Immature natural killer cell (primary cell): ENCODE results near the gene UBE2G1. TPM values are rescaled to one million over a fixed set of nuclear protein-coding genes. Genes with fewer than 3 reads are reported as not detected.

ENCODE experiments used
- DNase-seq, 3 donors: peaks; one replicate each; pipeline ENCODE4 v3.0.0; 2022; ENCODE audit warnings: mixed read lengths in 1 of 3
- H3K27ac Mint-ChIP-seq, 6 donors: one replicate each; pipeline ENCODE4 v1.8.0; 2020; ENCODE audit warnings: mixed read lengths in 6 of 6, mild to moderate bottlenecking in 5 of 6, inconsistent platforms in 4 of 6, moderate library complexity in 3 of 6
- H3K27me3 Mint-ChIP-seq, 3 donors: one replicate each; pipeline ENCODE4 v1.8.0; 2020 to 2021; ENCODE audit warnings: low read depth in 3 of 3, mild to moderate bottlenecking in 3 of 3, mixed read lengths in 3 of 3, moderate library complexity in 3 of 3, inconsistent platforms in 1 of 3
- H3K36me3 Mint-ChIP-seq, 3 donors: one replicate each; pipeline ENCODE4 v1.8.0; 2020; ENCODE audit warnings: mixed read lengths in 3 of 3, inconsistent platforms in 2 of 3, mild to moderate bottlenecking in 2 of 3
- H3K4me1 Mint-ChIP-seq, 2 donors: one replicate each; pipeline ENCODE4 v1.8.0; 2020; ENCODE audit warnings: inconsistent platforms in 2 of 2, mild to moderate bottlenecking in 2 of 2, mixed read lengths in 2 of 2, moderate library complexity in 1 of 2
- H3K4me3 Mint-ChIP-seq, 5 donors: one replicate each; pipeline ENCODE4 v1.8.0; 2020; ENCODE audit warnings: mild to moderate bottlenecking in 5 of 5, mixed read lengths in 5 of 5, inconsistent platforms in 3 of 5, moderate library complexity in 3 of 5
- H3K9me3 Mint-ChIP-seq, 6 donors: one replicate each; pipeline ENCODE4 v1.8.0; 2020; ENCODE audit warnings: mild to moderate bottlenecking in 6 of 6, mixed read lengths in 6 of 6, inconsistent platforms in 4 of 6, moderate library complexity in 3 of 6
- polyA plus RNA-seq, 3 donors: library from polyadenylated mRNA; unstranded; fragments of 300-500 nt; fragmentation: Illumina TruSeq; gene quantifications; one replicate each; pipeline ENCODE4 v1.2.3, GENCODE V29; 2021

The UBE2G1 gene, protein sequence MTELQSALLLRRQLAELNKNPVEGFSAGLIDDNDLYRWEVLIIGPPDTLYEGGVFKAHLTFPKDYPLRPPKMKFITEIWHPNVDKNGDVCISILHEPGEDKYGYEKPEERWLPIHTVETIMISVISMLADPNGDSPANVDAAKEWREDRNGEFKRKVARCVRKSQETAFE
- polyA plus RNA-seq: 10 to 100 TPM; 48.1 to 84.7 (median 69.3) TPM

GRCh38 chr17:4366327-4367063 lies at the start of gene UBE2G1:
TSS of gene UBE2G1 (minus strand) at chr17:4366675. CDS start at chr17:4366316, 359 bp downstream.
- H3K4me1 Mint-ChIP-seq: peaks cover 30 to 32% of the 10 kb centered on the region in 2 donors
- H3K27me3 Mint-ChIP-seq: peaks cover 8 to 12% (median 9%) of the 10 kb centered on the region in 3 donors
- peak within 1 kb of the TSS; percentile 83 to 97 (median 93) for H3K4me3 Mint-ChIP-seq
- no peaks in the 10 kb centered on the region for H3K36me3 Mint-ChIP-seq
- DNase-seq: peak; percentile 97 to 99 (median 98)
- H3K27ac Mint-ChIP-seq: peak within 1 kb of the TSS; percentile 91 to 99 (median 97)
- H3K9me3 Mint-ChIP-seq: no peaks in the 10 kb centered on the region

DNA sequence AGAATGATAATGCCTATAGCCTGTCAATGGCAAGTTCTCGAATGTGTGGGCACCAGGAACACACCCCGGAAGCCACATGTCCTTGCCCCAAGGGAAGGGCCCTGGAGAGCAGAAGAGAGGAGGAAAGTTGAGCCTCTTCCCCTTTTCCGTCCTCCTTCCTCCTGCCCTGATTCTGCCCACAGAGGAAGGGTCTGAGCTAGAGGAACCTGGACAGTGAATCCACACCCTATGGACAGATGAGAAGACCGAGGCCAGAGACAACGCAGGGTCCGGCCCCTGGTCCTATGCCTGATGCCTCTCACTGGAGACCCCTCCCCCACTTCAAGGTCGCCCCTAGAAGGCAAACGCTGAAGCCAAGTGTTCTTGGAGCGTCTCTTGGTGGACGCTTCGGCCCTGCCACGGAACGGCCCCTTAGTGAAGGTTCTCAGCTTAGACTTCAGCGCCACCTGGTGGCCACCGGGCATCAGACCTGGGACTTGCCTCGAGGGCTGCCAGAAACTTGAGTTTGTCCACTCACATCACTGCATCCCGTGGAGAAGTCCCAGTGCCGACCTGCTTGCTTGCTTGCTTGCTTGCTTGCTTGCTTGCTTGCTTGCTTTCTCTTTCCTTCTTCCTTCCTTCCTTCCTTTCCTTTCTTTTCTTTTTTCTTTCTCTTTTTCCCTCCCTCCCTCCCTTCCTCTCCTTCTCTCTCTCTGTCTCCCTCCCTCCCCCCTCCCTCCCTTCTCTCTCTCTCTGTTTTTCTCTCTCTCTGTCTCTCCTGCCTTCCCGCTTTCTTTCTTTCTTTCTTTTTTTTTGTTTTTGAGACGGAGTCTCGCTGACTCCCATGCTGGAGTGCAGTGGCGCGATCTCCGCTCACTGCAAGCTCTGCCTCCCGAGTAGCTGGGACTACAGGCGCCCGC lies 46.7 kb upstream of the UBE2G1 start:
- DNase-seq: peak; percentile 76 to 82 (median 78)
- peaks cover 0 to 2% (median 2%) of the 10 kb centered on the region in 3 donors for H3K27me3 Mint-ChIP-seq
- H3K9me3 Mint-ChIP-seq: no peaks in the 10 kb centered on the region
- peaks cover 5 to 7% of the 10 kb centered on the region in 2 donors for H3K4me1 Mint-ChIP-seq
- no peaks in the 10 kb centered on the region for H3K36me3 Mint-ChIP-seq
- H3K4me3 Mint-ChIP-seq: peak overlapping the region in 4 of 5 donors; percentile 33 to 70 (median 48)
- no peak overlapping the region for H3K27ac Mint-ChIP-seq

DNA sequence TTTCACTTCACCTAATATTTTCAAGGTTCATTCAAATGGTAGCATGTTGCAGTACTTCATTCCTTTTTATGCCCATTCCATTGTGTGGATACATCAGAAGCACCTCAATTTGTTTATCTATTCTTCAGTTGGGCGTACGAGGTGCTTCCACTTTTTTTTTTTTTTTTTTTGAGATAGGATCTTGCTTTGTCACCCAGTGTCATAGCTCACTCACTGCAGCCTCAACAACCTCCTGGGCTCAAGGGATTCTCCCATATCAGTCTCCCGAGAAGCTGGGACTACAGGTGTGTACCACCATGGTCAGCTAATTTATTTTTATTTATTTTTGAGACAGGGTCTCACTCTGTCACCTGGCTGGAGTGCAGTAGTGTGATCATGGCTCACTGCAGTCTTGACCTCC lies 44.7 kb upstream of the UBE2G1 start:
- H3K27me3 Mint-ChIP-seq: peaks cover 1 to 2% (median 2%) of the 10 kb centered on the region in 3 donors
- no peak overlapping the region for H3K27ac Mint-ChIP-seq
- DNase-seq: no peak
- H3K4me3 Mint-ChIP-seq: no peak overlapping the region
- peaks cover 5 to 7% of the 10 kb centered on the region in 2 donors for H3K4me1 Mint-ChIP-seq
- H3K9me3 Mint-ChIP-seq: no peaks in the 10 kb centered on the region
- no peaks in the 10 kb centered on the region for H3K36me3 Mint-ChIP-seq

GRCh38 chr17:4409659-4410058 lies 43.2 kb upstream of the UBE2G1 start:
- no peaks in the 10 kb centered on the region for H3K9me3 Mint-ChIP-seq
- no peaks in the 10 kb centered on the region for H3K36me3 Mint-ChIP-seq
- H3K27ac Mint-ChIP-seq: no peak overlapping the region
- no peak for DNase-seq
- H3K4me3 Mint-ChIP-seq: no peak overlapping the region
- H3K4me1 Mint-ChIP-seq: peaks cover 5 to 7% of the 10 kb centered on the region in 2 donors
- peaks cover 1 to 2% (median 2%) of the 10 kb centered on the region in 3 donors for H3K27me3 Mint-ChIP-seq

DNA sequence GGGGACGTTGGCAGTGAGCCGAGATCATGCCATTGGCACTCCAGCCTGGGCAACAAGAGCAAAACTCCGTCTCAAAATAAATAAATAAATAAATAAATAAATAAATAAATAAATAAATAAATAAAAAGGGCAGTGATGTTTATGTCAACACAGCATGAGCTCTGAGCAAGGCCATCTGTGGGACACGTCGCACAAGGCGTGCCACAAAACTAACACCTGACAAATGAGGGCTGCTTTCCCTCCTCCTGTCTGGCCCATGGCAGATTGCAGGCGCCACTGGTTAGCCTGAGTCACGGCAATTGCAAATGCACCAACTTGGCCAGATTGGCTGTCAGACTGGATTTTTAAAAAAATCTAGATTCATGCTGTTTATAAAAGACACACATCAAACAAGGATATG lies 41.4 kb upstream of the UBE2G1 start:
- no peak overlapping the region for H3K4me3 Mint-ChIP-seq
- H3K4me1 Mint-ChIP-seq: peaks cover 1 to 10% of the 10 kb centered on the region in 2 donors
- H3K36me3 Mint-ChIP-seq: no peaks in the 10 kb centered on the region
- H3K27ac Mint-ChIP-seq: no peak overlapping the region
- H3K27me3 Mint-ChIP-seq: peaks cover 0 to 7% (median 4%) of the 10 kb centered on the region in 3 donors
- no peak for DNase-seq
- H3K9me3 Mint-ChIP-seq: no peaks in the 10 kb centered on the region

GRCh38 chr17:4407216-4407615 lies 40.7 kb upstream of the UBE2G1 start:
- Mint-ChIP-seq H3K4me1 (peaks cover 1 to 11% of the 10 kb centered on the region in 2 donors), H3K4me3 (no peak overlapping the region), H3K36me3 (peaks cover 0 to under 1% (median 0%) of the 10 kb centered on the region in 3 donors), H3K27me3 (peaks cover 0 to 7% (median 4%) of the 10 kb centered on the region in 3 donors), H3K27ac (no peak overlapping the region), H3K9me3 (no peaks in the 10 kb centered on the region)
- DNase-seq: no peak

- no peak overlapping the region for H3K27ac Mint-ChIP-seq
- H3K9me3 Mint-ChIP-seq: no peaks in the 10 kb centered on the region
- H3K27me3 Mint-ChIP-seq: peaks cover 0 to 7% (median 4%) of the 10 kb centered on the region in 3 donors
- DNase-seq: no peak
- no peak overlapping the region for H3K4me3 Mint-ChIP-seq
- peaks cover 7 to 14% of the 10 kb centered on the region in 2 donors for H3K4me1 Mint-ChIP-seq
- H3K36me3 Mint-ChIP-seq: peaks cover 0 to 4% (median 0%) of the 10 kb centered on the region in 3 donors
Observed at GRCh38 chr17:4406386-4406785, 39.9 kb upstream of the UBE2G1 start.

DNA sequence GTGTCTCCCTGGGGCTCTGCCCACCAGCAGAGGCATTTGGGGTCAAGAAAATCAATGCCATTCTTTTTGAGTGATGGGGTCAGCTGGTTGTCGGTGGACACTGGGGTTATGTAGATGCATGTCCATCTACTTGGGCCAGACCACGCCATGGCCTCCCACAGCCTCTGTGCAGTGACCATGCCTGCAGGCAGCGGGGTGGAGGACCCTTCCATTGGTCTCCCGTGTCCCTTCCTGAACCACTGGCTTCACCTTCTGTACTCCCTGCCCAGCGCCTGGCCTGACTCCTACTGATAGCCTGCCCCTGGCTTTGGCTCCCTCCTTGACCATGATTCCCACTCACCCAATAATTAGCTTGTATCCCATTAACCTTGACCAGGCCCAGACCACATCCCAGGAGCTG lies 39.2 kb upstream of the UBE2G1 start:
- Mint-ChIP-seq H3K27ac (no peak overlapping the region), H3K27me3 (peaks cover 0 to 7% (median 4%) of the 10 kb centered on the region in 3 donors), H3K36me3 (peaks cover 0 to 4% (median 0%) of the 10 kb centered on the region in 3 donors), H3K4me3 (no peak overlapping the region), H3K9me3 (no peaks in the 10 kb centered on the region), H3K4me1 (peaks cover 7 to 14% of the 10 kb centered on the region in 2 donors)
- DNase-seq: no peak

DNA sequence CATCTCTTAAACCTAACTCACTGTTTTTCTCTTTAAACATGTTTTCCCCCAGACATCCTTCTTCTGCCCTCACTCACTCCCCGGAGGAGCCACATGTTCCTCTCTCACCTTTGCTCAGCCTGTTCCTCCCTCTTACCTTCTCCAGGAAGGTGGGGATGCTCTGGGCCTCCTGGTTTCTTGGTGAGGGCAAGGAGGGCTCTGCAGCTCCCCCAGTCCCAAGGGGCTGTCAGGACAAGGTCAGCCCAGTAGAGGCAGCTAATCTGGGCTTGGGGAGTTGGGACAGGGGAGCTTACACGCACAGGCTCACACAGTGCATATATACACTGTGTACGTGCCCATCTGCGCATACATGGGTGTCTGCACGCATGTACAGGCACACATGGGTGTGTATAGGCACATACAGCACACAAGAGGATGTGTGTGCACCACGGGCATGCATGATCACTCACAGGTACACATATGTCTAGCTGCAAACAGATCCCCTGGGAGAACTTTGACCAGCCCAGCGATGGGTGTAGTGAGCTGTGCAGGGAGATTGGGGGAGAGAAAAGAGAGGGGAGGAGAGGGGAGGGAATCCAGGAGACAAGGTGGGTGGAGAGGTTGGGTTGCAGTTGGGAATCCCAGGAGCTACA lies 38.7 kb upstream of the UBE2G1 start:
- no peaks in the 10 kb centered on the region for H3K9me3 Mint-ChIP-seq
- no peak overlapping the region for H3K27ac Mint-ChIP-seq
- H3K4me3 Mint-ChIP-seq: no peak overlapping the region
- H3K27me3 Mint-ChIP-seq: peaks cover 0 to 7% (median 4%) of the 10 kb centered on the region in 3 donors
- no peak for DNase-seq
- H3K36me3 Mint-ChIP-seq: peaks cover 0 to 4% (median 0%) of the 10 kb centered on the region in 3 donors
- peaks cover 7 to 14% of the 10 kb centered on the region in 2 donors for H3K4me1 Mint-ChIP-seq

- peak overlapping the region in 1 of 6 donors; percentile 17 for H3K27ac Mint-ChIP-seq
- H3K4me3 Mint-ChIP-seq: no peak overlapping the region
- peaks cover 12 to 22% of the 10 kb centered on the region in 2 donors for H3K4me1 Mint-ChIP-seq
- H3K9me3 Mint-ChIP-seq: no peaks in the 10 kb centered on the region
- DNase-seq: no peak
- peaks cover 0 to 4% (median 0%) of the 10 kb centered on the region in 3 donors for H3K36me3 Mint-ChIP-seq
- H3K27me3 Mint-ChIP-seq: no peaks in the 10 kb centered on the region
Observed at GRCh38 chr17:4397840-4398239, 31.4 kb upstream of the UBE2G1 start.

GRCh38 chr17:4395111-4395478 lies 28.6 kb upstream of the UBE2G1 start:
- H3K27ac Mint-ChIP-seq: peak overlapping the region in 1 of 6 donors; percentile 78
- H3K36me3 Mint-ChIP-seq: no peaks in the 10 kb centered on the region
- H3K4me3 Mint-ChIP-seq: no peak overlapping the region
- DNase-seq: no peak
- H3K4me1 Mint-ChIP-seq: peaks cover 7 to 16% of the 10 kb centered on the region in 2 donors
- H3K27me3 Mint-ChIP-seq: no peaks in the 10 kb centered on the region
- no peaks in the 10 kb centered on the region for H3K9me3 Mint-ChIP-seq

- Mint-ChIP-seq H3K36me3 (no peaks in the 10 kb centered on the region), H3K27me3 (no peaks in the 10 kb centered on the region), H3K9me3 (no peaks in the 10 kb centered on the region), H3K27ac (peak overlapping the region in 2 of 6 donors; percentile 65 to 78), H3K4me1 (peaks cover 7 to 16% of the 10 kb centered on the region in 2 donors), H3K4me3 (no peak overlapping the region)
- DNase-seq: no peak
Observed at GRCh38 chr17:4394208-4395110, 28.0 kb upstream of the UBE2G1 start.
